Panc1 (cell line): Measurements from ENCODE around the gene SREBF2.

ENCODE experiments used
- TF ChIP-seq, protein P1 (sequence below): fragments of 450-650 bp; IDR thresholded peaks from 2 replicates; pipeline ENCODE4 v1.5.1; 2017; ENCODE audit warnings: mild to moderate bottlenecking
- TF ChIP-seq, protein P2 (sequence below), 2 experiments: IDR thresholded peaks; 2 replicates each; pipeline ENCODE4 v1.6.1; 2011 to 2012; ENCODE audit warnings: low read depth in 2 of 2, control low read depth in 1 of 2, low read length in 1 of 2, mild to moderate bottlenecking in 1 of 2, moderate library complexity in 1 of 2; ENCODE audit not compliant: insufficient read depth in 1 of 2

DNA sequence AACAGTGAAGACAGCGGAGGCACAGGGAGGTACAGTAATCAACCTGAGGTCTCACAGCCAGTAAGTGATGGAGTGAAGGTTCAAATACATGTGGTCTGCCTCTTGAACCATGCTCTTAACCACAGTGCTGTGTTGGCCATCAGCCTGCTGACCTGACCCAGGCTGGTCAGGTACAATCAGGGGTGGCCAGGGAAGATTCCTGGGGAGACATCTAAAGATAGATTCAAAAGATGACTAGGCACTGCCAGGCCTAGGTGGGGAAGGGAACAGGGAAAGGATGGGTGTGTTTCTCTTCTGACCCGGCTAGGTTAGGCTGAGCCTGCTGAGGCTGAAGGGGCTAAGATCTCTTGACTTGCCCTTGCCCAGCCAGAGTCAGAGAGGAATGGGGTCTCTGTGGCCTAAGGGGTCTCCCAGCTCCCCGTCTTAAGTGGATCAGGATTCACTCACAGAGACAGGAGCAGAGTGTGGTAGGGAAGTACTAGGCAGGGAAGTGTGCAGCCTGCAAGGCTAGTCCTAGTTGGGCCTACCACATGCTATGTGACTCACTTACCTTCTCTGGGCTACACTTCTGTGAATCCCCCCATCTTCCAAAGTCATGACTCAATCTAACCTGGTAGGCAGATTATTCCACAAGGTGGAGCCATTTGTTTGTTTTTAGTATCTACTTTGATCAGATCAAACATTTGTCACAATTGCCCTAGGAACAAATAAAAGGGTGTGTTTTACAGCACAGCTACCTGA is 10.4 kb upstream of the SREBF2 start:
- TF ChIP-seq, protein P1, sequence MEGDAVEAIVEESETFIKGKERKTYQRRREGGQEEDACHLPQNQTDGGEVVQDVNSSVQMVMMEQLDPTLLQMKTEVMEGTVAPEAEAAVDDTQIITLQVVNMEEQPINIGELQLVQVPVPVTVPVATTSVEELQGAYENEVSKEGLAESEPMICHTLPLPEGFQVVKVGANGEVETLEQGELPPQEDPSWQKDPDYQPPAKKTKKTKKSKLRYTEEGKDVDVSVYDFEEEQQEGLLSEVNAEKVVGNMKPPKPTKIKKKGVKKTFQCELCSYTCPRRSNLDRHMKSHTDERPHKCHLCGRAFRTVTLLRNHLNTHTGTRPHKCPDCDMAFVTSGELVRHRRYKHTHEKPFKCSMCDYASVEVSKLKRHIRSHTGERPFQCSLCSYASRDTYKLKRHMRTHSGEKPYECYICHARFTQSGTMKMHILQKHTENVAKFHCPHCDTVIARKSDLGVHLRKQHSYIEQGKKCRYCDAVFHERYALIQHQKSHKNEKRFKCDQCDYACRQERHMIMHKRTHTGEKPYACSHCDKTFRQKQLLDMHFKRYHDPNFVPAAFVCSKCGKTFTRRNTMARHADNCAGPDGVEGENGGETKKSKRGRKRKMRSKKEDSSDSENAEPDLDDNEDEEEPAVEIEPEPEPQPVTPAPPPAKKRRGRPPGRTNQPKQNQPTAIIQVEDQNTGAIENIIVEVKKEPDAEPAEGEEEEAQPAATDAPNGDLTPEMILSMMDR = no peak
- TF ChIP-seq, protein P2, sequence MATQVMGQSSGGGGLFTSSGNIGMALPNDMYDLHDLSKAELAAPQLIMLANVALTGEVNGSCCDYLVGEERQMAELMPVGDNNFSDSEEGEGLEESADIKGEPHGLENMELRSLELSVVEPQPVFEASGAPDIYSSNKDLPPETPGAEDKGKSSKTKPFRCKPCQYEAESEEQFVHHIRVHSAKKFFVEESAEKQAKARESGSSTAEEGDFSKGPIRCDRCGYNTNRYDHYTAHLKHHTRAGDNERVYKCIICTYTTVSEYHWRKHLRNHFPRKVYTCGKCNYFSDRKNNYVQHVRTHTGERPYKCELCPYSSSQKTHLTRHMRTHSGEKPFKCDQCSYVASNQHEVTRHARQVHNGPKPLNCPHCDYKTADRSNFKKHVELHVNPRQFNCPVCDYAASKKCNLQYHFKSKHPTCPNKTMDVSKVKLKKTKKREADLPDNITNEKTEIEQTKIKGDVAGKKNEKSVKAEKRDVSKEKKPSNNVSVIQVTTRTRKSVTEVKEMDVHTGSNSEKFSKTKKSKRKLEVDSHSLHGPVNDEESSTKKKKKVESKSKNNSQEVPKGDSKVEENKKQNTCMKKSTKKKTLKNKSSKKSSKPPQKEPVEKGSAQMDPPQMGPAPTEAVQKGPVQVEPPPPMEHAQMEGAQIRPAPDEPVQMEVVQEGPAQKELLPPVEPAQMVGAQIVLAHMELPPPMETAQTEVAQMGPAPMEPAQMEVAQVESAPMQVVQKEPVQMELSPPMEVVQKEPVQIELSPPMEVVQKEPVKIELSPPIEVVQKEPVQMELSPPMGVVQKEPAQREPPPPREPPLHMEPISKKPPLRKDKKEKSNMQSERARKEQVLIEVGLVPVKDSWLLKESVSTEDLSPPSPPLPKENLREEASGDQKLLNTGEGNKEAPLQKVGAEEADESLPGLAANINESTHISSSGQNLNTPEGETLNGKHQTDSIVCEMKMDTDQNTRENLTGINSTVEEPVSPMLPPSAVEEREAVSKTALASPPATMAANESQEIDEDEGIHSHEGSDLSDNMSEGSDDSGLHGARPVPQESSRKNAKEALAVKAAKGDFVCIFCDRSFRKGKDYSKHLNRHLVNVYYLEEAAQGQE (IDR thresholded peaks at IDR 0.05; ENCODE audit: insufficient read depth in 1 of 2, low read depth in 2 of 2, low read length in 1 of 2) = no peak
